CD4-positive, alpha-beta T cell (primary cell): Measurements from ENCODE around the gene INSYN2B. TPM values are rescaled to one million over a fixed set of nuclear protein-coding genes. Genes with fewer than 3 reads are reported as not detected.

ENCODE experiments used
- ATAC-seq: fragments of 200-7000 bp; cut with Tn5 transposase; one replicate; pipeline ENCODE4 v1.10.0; 2022; ENCODE audit warnings: mild to moderate bottlenecking; ENCODE audit not compliant: poor library complexity
- CTCF ChIA-PET: fragments of 350-600 bp; sonication (Branson Sonifier 250); formaldehyde crosslinking; loops from one replicate; lab custom pipeline; 2021; ENCODE audit warnings: antibody characterized with exemption, inconsistent platforms; lab: Charles Lee
- POLR2A ChIA-PET: fragments of 350-600 bp; sonication (Branson Sonifier 250); formaldehyde crosslinking; loops from one replicate; lab custom pipeline; 2021; ENCODE audit warnings: antibody characterized with exemption, inconsistent platforms; lab: Charles Lee
- DNase-seq, 14 experiments: peaks; one replicate each; pipeline ENCODE4 v3.0.0-alpha.2; 2013 to 2020; ENCODE audit warnings: mixed read lengths in 2 of 14
- H3K27ac ChIP-seq, 2 donors: one replicate each; pipeline versions ENCODE4 v1.5.1 to v1.7.0; 2013; ENCODE audit warnings: low read length in 2 of 2, low read depth in 1 of 2, mild to moderate bottlenecking in 1 of 2
- H3K27me3 ChIP-seq, 2 experiments: 1 replicate in 1 of 2; 2 replicates in 1 of 2; pipeline versions ENCODE4 v1.6.1 to v1.7.0; 2013; ENCODE audit warnings: low read length in 2 of 2, control low read depth in 1 of 2, mild to moderate bottlenecking in 1 of 2, moderate library complexity in 1 of 2; ENCODE audit not compliant: insufficient read depth in 2 of 2, control insufficient read depth in 1 of 2
- H3K36me3 ChIP-seq: one replicate; pipeline ENCODE4 v1.6.1; 2013; ENCODE audit warnings: low read length, control low read depth; ENCODE audit not compliant: insufficient read depth
- H3K4me1 ChIP-seq: one replicate; pipeline ENCODE4 v1.6.1; 2013; ENCODE audit warnings: low read length, control low read depth; ENCODE audit not compliant: insufficient read depth
- H3K4me3 ChIP-seq: one replicate; pipeline ENCODE4 v1.5.1; 2013; ENCODE audit warnings: mild to moderate bottlenecking, low read length, moderate library complexity
- H3K9me3 ChIP-seq, 2 experiments: 1 replicate in 1 of 2; 2 replicates in 1 of 2; pipeline versions ENCODE4 v1.6.1 to v1.7.0; 2013; ENCODE audit warnings: low read length in 2 of 2, mild to moderate bottlenecking in 2 of 2, control low read depth in 1 of 2, moderate library complexity in 1 of 2; ENCODE audit not compliant: control insufficient read depth in 1 of 2, insufficient read depth in 1 of 2
- H3K27ac Mint-ChIP-seq: one replicate; pipeline ENCODE4 v1.8.0; 2020; ENCODE audit warnings: mixed read lengths
- H3K27me3 Mint-ChIP-seq: one replicate; pipeline ENCODE4 v1.8.0; 2021; ENCODE audit warnings: mixed read lengths
- H3K36me3 Mint-ChIP-seq: one replicate; pipeline ENCODE4 v1.8.0; 2021; ENCODE audit warnings: low read depth, mixed read lengths
- H3K4me1 Mint-ChIP-seq: one replicate; pipeline ENCODE4 v1.8.0; 2021; ENCODE audit warnings: low read depth, mixed read lengths
- H3K4me3 Mint-ChIP-seq: one replicate; pipeline ENCODE4 v1.8.0; 2020; ENCODE audit warnings: mild to moderate bottlenecking, mixed read lengths
- H3K9me3 Mint-ChIP-seq: one replicate; pipeline ENCODE4 v1.8.0; 2020; ENCODE audit warnings: mixed read lengths
- CTCF ChIP-seq: fragments of 200-600 bp; IDR thresholded peaks from one replicate; pipeline ENCODE4 v1.8.0; 2022; ENCODE audit warnings: antibody characterized with exemption, mild to moderate bottlenecking
- intact Hi-C, 2 experiments: fragments of 100-400 bp; cut with DNase I in 1 of 2; cut with micrococcal nuclease in 1 of 2; formaldehyde crosslinking; loops; one replicate each; pipeline versions ENCODE4 v1.15.1 to v1.9.0; 2023 to 2025; cut with DNase I, micrococcal nuclease
- total RNA-seq, 174 experiments: library from RNA in 2 of 174; stranded (reverse) in 2 of 174; gene quantifications; one replicate each; pipeline ENCODE4 v1.2.3 and lab custom pipeline; 2021 to 2026

Gene INSYN2B
- total RNA-seq, 2 experiments from 2014 or later: not detected

- Histone ChIP-seq H3K27me3 (no peaks in the 10 kb centered on the region), H3K9me3 (no peaks in the 10 kb centered on the region), H3K36me3 (peaks cover 34% of the 10 kb centered on the region), H3K4me3 (no peak overlapping the region), H3K27ac (no peak overlapping the region), H3K4me1 (no peaks in the 10 kb centered on the region)
- DNase-seq (no peak), ATAC-seq (no peak)
- H3K4me1 Mint-ChIP-seq: peaks cover 32% of the 10 kb centered on the region
- POLR2A ChIA-PET: no interaction called here
- H3K4me3 Mint-ChIP-seq: no peak overlapping the region
- no peaks in the 10 kb centered on the region for H3K9me3 Mint-ChIP-seq
- peaks cover 80% of the 10 kb centered on the region for H3K36me3 Mint-ChIP-seq
- CTCF ChIA-PET: no interaction called here
- no peaks in the 10 kb centered on the region for H3K27me3 Mint-ChIP-seq
- intact Hi-C loops: no loop called here
- H3K27ac Mint-ChIP-seq: no peak overlapping the region
- no peak for TF ChIP-seq CTCF
Observed at GRCh38 chr5:169862391-169862811, 117.9 kb downstream of the INSYN2B start.

- peaks cover 36% of the 10 kb centered on the region for H3K4me1 Mint-ChIP-seq
- ATAC-seq: no peak
- intact Hi-C loops: no loop called here
- H3K36me3 Mint-ChIP-seq: peaks cover 80% of the 10 kb centered on the region
- no peak for DNase-seq
- H3K9me3 ChIP-seq: no peaks in the 10 kb centered on the region
- no peaks in the 10 kb centered on the region for H3K9me3 Mint-ChIP-seq
- H3K27me3 Mint-ChIP-seq: no peaks in the 10 kb centered on the region
- ChIA-PET POLR2A (no interaction called here), CTCF (no interaction called here)
- no peaks in the 10 kb centered on the region for H3K27me3 ChIP-seq
- H3K27ac ChIP-seq: no peak overlapping the region
- no peak overlapping the region for H3K27ac Mint-ChIP-seq
- H3K4me3 Mint-ChIP-seq: no peak overlapping the region
- H3K36me3 ChIP-seq: peaks cover 31% of the 10 kb centered on the region
- TF ChIP-seq CTCF: no peak
- H3K4me1 ChIP-seq: no peaks in the 10 kb centered on the region
- no peak overlapping the region for H3K4me3 ChIP-seq
Observed at GRCh38 chr5:169861934-169862333, 118.4 kb downstream of the INSYN2B start.

GRCh38 chr5:169861433-169861832 is 118.9 kb downstream of the INSYN2B start:
- no peak for TF ChIP-seq CTCF
- Mint-ChIP-seq H3K27ac (no peak overlapping the region), H3K36me3 (peaks cover 79% of the 10 kb centered on the region), H3K27me3 (no peaks in the 10 kb centered on the region), H3K4me3 (no peak overlapping the region), H3K9me3 (no peaks in the 10 kb centered on the region), H3K4me1 (peaks cover 37% of the 10 kb centered on the region)
- POLR2A ChIA-PET: no interaction called here
- H3K9me3 ChIP-seq: no peaks in the 10 kb centered on the region
- intact Hi-C loops: no loop called here
- no peak overlapping the region for H3K4me3 ChIP-seq
- DNase-seq (no peak), ATAC-seq (no peak)
- H3K4me1 ChIP-seq: no peaks in the 10 kb centered on the region
- H3K27me3 ChIP-seq: no peaks in the 10 kb centered on the region
- no peak overlapping the region for H3K27ac ChIP-seq
- H3K36me3 ChIP-seq: peaks cover 28% of the 10 kb centered on the region
- CTCF ChIA-PET: no interaction called here
